ENCODE data around the gene NGEF.
"Not testable (repeated sequence)": the region's sequence is repeated elsewhere in the genome, so short reads cannot be mapped to it uniquely, and the experiment has no call there.

The NGEF gene, protein sequence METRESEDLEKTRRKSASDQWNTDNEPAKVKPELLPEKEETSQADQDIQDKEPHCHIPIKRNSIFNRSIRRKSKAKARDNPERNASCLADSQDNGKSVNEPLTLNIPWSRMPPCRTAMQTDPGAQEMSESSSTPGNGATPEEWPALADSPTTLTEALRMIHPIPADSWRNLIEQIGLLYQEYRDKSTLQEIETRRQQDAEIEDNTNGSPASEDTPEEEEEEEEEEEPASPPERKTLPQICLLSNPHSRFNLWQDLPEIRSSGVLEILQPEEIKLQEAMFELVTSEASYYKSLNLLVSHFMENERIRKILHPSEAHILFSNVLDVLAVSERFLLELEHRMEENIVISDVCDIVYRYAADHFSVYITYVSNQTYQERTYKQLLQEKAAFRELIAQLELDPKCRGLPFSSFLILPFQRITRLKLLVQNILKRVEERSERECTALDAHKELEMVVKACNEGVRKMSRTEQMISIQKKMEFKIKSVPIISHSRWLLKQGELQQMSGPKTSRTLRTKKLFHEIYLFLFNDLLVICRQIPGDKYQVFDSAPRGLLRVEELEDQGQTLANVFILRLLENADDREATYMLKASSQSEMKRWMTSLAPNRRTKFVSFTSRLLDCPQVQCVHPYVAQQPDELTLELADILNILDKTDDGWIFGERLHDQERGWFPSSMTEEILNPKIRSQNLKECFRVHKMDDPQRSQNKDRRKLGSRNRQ

DNA sequence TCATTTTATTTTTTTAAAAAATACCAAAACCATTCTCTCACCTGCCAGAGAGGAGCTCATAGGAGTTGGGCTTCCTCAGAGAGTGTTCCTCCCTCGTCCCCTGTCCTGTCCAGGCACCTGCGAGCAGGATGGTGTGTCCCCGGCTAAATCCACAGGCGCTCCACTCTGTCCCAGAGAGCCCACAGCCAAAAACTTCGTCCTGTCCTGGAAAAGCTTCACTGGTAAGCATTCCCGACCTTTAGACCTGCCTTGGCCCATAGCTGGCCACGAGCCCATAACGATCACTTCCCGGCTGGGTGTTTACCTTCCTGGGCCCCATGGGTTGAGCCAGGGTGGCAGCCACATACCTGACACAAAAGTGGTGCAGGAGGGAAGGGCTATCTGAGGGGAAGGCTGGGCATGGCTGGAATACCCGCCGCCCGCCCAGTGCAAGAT, at the start of gene NGEF:
Gene NGEF (minus strand): TSS at position 230 of the 435 bp plus-strand sequence. CDS start 38,366 bp downstream, outside the sequence.
- DNase-seq, result no peak

DNA sequence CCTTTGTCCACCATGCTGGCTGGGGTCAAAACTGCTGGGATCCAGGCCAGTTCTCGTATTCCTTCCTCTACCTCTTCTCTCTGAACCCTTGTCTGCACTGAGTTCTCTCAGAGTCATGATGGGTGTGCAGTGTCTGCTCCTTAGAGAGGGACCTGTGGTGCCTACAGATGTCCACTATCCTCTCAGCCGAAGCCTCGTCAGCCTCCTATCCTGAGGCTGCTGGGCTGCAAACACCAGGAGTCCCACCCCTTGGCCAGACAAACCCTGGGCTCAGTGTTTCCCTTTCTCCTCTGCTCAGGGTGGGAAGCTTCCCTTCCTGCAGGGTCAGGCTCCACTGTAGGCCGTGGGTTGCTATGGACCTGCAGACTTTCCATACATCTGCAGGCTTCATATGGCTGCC, 49.4 kb upstream of the NGEF start:
- no peak for DNase-seq

DNA sequence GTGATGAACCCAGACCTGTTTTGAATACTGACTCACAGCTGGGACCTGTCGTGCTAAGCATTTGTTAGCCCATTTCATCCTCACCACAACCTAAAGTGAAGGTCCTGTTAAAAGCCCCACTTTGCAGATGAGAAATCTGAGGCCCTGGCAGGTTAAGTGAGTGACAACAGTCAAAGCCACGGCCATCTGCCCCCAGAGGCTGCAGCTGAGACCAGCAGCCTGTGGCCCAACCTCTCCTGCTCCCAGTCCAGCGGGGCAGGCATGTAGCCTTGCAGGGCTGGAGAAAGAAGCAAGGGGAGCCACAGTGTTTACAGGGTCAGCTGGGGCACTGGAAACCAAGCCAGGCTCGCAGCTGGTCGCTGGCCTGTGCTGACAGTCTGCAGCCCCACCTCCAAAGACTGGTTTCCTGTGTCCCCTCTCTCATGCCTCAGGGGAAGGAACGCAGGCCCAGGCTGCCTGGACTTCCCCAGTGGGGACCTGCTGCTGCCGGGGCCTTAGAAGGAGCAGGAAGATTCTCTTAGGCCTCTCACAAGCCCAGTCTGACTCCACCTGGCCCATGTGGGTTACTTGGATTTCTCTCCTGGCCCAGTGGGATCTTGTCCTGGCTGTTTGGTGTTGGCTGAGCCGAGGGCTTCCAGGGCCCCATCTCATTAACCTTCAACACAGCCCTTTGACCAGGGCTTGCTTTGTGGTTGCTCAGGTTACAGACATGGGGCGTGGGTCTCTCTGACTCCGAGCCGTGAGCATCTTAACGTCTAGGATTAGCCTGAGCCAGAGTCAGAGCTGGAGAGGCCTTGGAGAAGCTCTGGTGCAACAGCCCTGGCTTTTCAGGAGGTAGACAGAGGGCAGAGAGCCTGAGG, 48.8 kb upstream of the NGEF start:
- DNase-seq, result peak; percentile 67

DNA sequence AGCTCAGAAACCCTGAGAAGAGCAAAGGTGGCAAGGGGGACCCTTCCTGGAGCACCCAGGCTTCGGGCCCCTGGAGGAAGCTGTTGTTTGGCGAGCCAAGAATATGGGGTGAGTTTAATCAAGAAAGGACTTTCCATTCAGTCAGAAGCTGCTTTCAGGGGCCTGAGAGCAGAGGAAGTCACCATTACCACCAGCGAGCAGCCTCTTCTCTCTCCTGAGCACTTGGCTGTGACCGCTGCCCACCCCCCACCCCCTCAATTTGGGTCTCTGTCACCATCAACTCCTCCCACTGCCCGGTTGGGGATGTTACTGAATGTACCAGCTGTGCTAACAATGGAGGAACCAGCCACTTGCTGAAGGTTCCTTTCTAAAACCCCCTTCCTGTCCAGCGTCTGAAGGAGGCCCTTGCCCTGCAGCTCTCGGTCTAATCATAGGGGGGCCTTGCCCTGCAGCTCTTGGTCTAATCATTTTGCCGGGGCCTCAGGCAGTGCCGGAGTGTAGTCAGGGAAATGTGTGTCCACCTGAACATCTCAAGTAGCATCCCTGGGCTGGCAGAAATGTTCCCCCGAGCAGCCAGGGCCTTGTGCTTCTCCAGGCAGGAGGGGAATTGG, 48.0 kb upstream of the NGEF start:
- no peak for DNase-seq

DNA sequence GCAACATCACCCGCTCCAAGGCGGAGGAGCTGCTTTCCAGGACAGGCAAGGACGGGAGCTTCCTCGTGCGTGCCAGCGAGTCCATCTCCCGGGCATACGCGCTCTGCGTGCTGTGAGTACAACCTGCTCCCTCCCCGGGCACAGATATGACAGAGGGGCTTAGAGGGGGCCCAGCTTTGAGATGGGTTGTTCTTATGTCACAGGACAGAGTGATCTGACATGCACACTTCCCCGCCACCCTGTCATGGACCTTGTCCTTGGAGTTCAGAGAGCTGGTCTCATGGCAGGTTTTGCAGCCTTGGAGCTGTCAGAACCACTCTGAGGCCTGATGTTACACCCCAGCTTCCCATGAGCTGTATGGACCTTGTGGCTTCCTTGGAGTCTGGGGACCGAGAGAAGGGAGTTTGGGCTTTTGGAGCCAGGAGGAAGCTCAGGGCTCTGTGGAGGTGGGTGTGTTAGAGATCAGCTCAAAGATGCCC, 47.5 kb upstream of the NGEF start:
- no peak for DNase-seq

DNA sequence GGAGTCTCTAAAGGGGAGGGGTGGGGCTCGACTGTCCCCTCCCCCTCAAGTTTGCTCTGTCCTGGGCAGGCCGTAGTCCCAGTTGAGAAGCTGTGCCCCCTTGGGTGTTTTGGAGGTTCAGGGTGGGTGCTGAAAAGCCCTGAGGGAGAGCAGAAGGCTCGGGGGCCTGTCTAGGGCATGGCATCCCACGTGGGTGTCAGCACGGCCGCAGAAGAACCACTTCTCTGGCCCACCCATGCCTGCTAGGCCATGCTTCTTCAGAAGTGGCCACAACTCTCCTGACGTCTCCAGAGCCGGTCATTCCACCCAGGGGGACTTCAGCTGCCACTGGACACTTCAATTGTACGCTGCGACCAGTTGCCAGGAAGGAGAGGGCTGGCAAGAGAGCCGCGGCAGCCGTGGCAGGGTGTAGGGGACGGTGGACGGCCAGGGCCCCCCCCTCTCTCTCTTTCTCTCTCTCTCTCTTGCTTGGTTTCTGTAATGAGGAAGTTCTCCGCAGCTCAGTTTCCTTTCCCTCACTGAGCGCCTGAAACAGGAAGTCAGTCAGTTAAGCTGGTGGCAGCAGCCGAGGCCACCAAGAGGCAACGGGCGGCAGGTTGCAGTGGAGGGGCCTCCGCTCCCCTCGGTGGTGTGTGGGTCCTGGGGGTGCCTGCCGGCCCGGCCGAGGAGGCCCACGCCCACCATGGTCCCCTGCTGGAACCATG, 46.9 kb upstream of the NGEF start, which contains the start of gene INPP5D:
Gene INPP5D (plus strand): TSS at position 546 of the 704 bp plus-strand sequence. CDS start 137 bp downstream, at position 683.
- peak; percentile 62 for DNase-seq

DNA sequence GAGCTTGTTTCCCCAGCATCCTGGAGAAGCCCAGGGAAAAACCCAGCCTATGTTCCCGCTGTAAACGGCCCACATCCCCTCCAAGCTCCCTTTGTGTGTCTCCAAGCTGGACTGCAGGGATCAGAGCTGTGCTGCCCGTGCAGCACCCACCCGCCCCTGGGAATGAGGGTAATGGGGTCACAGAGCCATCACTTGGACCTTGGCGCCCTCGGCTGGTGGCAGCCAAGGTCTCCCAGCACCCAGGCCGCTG, 46.4 kb upstream of the NGEF start:
- DNase-seq, result no peak

DNA sequence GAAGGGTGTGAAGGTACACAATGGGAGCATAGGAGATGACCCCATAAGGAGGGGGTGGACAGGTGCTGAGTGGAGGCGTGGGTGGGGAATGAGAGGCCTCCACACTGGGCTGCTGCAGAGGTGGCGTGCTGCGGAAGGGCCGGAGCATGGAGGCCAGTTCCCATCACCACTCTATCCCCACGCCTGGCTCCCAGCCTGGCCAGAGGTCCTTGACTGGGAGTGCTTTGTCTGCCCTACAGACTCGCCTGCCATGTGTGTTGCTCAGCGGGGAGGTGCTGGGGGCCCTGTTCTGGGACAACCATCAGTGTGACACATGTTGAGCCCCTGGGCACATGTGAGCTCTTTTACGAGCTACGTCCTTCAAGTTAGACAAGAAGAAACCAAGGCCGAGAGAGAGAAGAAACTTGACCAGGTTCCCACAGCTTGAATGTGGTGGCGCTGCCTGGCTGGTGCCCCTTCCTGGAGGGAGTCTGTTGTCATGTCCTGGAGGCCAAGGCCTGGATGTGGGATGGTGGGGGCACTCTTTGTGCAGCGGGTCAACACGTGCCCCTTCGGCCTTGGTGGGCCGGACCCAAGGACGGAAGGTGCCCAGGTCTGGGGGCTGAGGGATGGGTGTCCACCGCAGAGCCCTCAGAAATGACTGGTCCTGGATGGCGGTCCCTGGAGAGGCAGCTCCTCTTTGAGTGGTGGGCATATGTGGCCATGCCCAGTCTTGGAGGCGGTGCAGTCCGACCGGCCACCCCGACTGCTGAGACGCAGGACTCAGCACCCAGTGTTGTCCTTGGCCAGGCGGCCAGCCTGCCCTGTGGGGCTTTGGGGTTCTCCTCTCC, 45.9 kb upstream of the NGEF start:
- no peak for DNase-seq

DNA sequence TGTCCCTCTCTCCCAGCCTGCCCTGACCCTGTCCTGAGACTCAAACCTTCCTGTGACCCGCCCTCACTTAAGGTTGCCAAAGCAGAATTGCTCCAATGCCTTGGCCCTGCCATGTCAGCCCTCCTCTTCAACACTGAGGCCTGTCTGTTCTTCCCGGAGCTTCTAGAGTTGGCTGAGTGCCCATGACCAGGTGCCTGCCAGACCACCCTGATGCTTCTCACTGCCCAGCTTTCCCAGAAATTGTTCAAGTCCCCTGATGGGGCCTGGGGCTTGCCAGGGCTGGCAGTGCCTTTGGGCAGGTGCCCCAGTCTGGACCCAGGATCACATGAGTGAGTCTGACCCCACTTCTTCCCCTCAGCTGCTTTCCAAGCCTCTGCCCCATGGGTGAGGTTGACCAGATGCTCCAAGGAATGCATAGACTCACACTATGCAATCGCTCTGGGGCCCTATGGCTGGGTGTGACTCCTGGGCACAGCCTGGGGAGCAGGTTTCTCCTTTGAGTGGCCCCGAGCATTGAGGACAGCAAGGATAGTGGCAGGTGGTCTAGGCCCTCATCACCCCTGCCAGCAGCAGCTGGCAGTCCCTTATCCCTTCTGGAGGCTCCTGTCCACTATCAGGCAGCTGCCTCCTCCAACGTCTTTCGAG, 44.0 kb upstream of the NGEF start:
- peak; percentile 43 for DNase-seq

DNA sequence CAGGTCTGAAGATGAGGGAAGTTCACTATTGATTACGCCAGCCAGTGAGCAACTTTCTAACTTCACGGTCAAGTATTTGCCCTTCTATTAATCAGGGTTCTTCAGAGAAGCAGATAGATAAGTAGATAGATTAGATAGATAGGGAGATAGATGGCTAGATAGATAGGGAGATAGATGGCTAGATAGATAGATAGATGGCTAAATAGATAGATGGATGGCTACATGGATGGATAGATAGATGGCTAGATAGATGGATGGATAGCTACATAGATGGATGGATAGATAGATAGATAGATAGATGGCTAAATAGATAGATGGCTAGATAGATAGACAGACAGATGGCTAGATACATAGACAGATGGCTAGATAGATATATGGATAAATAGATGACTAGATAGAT, 42.3 kb upstream of the NGEF start:
- no peak for DNase-seq

DNA sequence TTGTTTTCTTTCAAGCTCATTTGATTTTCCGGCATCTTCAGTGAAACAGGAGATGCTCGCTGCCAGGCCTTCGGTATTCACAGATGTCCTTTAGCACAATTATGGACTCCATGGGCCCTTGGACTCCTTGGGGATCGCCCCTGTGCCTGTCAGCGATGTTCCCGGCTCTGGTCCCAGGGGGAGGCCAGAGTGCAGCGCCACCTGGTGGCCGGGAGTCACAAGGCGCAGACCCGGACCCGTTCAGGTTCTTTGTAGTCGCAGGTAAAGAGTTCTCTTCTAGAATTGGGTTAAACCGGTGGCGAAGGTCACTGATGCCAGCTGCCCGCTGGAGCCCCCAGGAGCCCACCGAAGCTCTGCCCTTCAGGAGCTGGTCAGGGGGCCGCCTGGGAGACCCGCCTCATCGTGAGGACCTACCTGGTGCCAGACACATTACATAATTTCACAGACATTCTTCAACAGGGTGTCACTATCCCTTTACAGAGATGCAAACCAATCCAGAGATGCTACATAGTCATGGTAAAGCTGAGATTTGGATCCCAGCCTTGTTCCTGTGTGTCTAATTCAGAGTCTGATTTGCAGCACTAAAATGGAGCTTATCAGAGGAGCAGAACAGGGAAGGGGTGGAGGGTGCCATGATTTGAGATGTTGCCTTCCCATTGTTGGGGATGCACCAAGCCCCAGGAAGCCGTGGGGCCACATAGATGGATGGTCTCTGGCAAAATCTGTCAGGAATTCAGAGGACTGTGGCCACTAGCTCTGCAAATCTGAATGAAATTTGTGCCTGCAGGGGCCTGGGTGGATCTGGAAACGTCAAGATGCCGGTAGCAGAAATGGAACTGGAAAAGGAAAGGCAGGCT, 41.1 kb upstream of the NGEF start:
- no peak for DNase-seq

DNA sequence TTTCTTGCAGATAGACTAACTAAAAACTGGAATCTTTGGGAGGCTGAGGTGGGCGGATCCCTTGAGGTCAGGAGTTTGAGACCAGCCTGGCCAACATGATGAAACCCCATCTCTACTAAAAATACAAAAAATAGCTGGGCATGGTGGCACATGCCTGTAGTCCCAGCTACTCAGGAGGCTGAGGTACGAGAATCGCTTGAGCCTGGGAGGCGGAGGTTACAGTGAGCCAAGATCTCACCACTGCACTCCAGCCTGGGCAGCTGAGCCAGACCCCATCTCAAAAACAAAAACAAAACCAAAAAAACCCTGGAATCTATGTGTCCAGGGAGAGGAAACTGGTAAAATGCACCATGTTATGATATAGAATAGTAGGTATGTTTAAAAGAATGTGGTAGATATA, 39.5 kb upstream of the NGEF start:
- DNase-seq, result not testable (repeated sequence)

DNA sequence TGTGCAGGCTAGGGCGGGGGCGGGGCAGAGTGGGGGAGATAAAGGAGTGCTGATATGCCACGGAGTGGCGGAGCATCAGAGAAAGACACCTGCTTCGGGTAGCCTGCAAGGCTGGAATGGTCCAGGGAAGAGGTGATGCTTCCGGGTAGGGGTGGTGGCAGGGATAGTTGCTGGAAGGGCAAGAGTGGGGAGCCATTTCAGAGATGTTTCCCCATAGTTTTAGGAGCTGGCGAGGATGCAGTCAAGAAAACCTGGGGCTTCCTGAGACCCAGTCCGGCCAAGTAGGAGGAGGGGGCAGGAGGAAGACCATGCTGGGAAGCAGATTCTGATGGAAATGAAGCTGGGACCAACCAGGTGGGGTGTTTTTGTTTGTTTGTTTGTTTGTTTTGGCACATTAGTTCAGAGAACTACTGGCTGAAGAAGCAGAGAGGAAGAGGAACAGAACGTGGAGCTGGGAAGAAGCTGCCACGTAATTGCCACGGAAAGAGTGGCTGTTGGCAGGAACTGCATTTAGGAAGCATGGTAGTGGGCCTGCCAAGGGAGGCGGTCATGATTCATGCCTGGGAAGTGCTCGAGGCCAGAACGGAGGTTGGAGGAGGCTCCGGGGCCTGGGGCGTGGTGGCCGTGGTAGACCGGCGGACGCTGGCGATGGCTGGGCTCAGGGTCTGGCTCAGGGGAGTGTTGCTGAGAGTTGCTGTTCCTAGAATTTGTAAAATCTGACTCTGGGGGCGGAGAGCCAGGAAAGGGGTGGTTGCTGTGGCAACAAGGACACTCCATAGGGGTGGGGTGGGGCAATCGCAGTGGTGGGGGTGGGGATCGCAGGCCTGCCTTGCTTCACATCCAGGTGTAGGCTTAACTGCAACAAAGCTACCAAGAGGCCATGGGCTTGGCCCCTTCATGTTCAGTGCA, 38.4 kb upstream of the NGEF start:
- peak; percentile 87 for DNase-seq

DNA sequence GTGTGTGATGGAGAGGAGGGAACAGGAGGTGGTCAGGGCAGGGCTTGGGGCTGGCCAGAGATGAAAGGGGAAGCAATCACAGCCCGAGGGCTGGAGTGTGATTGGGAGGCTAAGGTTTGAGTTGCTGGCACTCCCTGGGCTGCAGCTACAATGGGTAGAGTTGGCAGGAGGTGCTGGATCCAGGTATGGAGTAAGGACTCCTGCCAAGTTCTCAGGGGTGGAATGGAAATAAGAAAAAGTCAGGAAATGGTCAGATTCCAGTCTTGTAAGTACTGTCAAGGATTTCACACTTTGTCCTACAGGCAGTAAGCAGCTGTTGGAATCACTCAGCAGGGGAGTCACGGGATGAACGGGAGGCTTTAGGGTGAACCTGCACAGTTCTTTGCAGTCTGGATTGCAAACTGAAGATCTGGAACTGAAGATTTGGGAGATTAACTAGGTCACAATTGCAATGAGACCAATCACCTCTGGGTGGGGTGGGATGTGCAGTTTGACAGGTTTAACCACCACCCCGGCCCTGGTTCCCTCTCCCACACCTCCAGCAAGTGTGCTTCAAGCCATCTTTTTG, 36.2 kb upstream of the NGEF start:
- no peak for DNase-seq

DNA sequence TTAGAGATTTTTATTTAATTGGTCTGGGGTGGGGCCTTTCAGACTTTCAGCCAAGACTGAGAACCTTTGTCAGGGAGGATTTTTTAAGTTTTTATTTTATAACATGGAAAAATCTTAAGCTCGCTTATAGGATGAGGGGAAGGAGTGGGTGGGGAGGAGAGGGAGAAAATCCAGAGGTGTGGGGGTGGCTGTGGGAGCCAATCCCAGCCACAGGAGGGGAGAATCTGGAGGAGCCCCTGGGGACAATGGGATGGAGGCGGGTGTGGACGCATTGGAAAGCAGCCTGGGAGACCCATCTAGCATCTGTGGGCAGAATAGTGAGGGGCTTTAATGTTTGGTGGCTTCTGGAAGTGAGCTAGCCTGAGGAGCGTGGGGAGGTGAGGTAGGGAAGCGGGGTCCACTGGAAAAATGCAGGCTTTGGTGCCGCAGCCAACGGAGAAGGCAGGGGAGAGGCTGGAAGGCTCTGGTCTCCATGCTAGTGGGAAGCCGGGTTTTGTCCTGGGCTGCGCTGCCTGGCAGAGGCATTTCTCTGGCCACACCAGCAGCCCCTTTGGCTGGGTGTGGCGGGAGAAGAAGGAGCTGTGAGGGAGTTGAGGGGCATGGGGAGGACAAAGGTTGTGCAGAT, 35.6 kb upstream of the NGEF start:
- no peak for DNase-seq

DNA sequence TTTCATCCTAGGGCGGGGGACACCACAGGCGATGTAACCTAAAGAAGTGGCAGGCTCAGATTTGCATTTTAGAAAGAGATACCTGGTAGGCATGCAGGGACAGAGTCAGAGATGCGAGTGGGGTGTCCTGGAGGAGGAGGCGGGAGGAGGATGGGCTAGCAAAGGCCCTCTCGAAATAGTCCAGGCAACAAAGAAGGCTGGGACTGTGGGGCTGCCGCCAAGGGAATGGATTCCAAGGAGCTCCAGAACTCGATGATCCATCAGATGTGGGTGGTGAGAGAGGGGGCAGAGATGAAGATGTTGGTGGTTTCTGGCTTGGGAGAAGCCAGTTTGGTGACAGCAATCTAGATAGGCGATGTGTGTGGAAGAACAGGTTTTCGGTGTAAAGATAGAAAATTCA, 34.6 kb upstream of the NGEF start:
- DNase-seq, result no peak

DNA sequence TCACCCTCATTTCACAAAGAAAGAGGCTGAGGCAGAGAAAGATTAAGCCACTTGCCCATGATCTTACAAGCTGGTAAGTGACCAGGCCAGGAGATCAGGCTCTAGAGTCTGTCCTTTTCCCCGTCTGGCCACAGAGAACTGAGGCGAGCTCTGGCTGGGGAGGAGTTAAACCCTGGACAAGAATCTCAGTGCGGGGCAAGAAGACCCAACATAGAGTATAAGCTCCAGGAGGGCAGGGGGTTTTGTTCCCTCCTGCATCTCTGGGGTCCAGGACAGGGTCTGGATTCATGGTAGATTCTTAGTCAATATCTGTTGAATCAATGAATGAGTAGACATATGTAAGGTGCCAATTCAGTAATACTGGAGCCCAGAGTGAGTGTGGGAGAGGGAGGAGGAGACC, 34.1 kb upstream of the NGEF start:
- no peak for DNase-seq

Data from femur (tissue), 1 donor.